ENCODE measurements around the gene PSMC3. TPM values are rescaled to one million over a fixed set of nuclear protein-coding genes. Genes with fewer than 3 reads are reported as not detected.

Gene PSMC3
- total RNA-seq, 3 donors from 2014 or later (not counting 1 experiment from before 2014, with no cell fraction given), result 74.0 to 85.9 (median 77.7) TPM

- H3K27me3 ChIP-seq (ENCODE audit: control insufficient read depth, insufficient read depth, low read length), result no peaks in the 10 kb centered on the region
- peaks cover 53% of the 10 kb centered on the region for H3K36me3 ChIP-seq (ENCODE audit: control insufficient read depth, insufficient read depth, low read length)
- Mint-ChIP-seq H3K4me1 (peaks cover 6 to 40% of the 10 kb centered on the region in 2 donors), H3K9me3 (no peaks in the 10 kb centered on the region), H3K36me3 (no peaks in the 10 kb centered on the region), H3K4me3 (no peak overlapping the region), H3K27me3 (ENCODE audit: low read depth in 2 of 2) (no peaks in the 10 kb centered on the region), H3K27ac (peak overlapping the region; percentile 74 to 78)
- no peak overlapping the region for H3K27ac ChIP-seq (ENCODE audit: low read length)
- no peak overlapping the region for H3K4me3 ChIP-seq (ENCODE audit: low read length)
- WGBS (ENCODE audit: insufficient coverage), result 95% methylated on average over 5 of the region's 5 CpGs
- H3K4me1 ChIP-seq (ENCODE audit: control insufficient read depth, insufficient read depth, low read length), result peaks cover 3% of the 10 kb centered on the region
- H3K9me3 ChIP-seq (ENCODE audit: control insufficient read depth, insufficient read depth, low read length), result no peaks in the 10 kb centered on the region
- DNase-seq (no peak), ATAC-seq (no peak)
- TF ChIP-seq CTCF (IDR thresholded peaks at IDR 0.05), result no peak
- intact Hi-C loops (cut with micrococcal nuclease), result no loop called here
Observed at GRCh38 chr11:47466201-47466600, 40.0 kb upstream of the PSMC3 start.

GRCh38 chr11:47464483-47464882, 38.2 kb upstream of the PSMC3 start:
- Histone ChIP-seq H3K9me3 (ENCODE audit: control insufficient read depth, insufficient read depth, low read length) (no peaks in the 10 kb centered on the region), H3K27me3 (ENCODE audit: control insufficient read depth, insufficient read depth, low read length) (no peaks in the 10 kb centered on the region), H3K4me3 (ENCODE audit: low read length) (no peak overlapping the region), H3K4me1 (ENCODE audit: control insufficient read depth, insufficient read depth, low read length) (peaks cover 3% of the 10 kb centered on the region), H3K27ac (ENCODE audit: low read length) (no peak overlapping the region), H3K36me3 (ENCODE audit: control insufficient read depth, insufficient read depth, low read length) (peaks cover 38% of the 10 kb centered on the region)
- no peaks in the 10 kb centered on the region for H3K27me3 Mint-ChIP-seq (ENCODE audit: low read depth in 2 of 2)
- TF ChIP-seq CTCF (IDR thresholded peaks at IDR 0.05), result no peak
- no peaks in the 10 kb centered on the region for H3K9me3 Mint-ChIP-seq
- 98% methylated on average over 5 of the region's 5 CpGs for WGBS (ENCODE audit: insufficient coverage)
- ATAC-seq, result no peak
- DNase-seq, result no peak
- no peak overlapping the region for H3K27ac Mint-ChIP-seq
- peaks cover 4 to 36% of the 10 kb centered on the region in 2 donors for H3K4me1 Mint-ChIP-seq
- no peaks in the 10 kb centered on the region for H3K36me3 Mint-ChIP-seq
- no peak overlapping the region for H3K4me3 Mint-ChIP-seq
- intact Hi-C loops (cut with micrococcal nuclease), result no loop called here

- Histone ChIP-seq H3K9me3 (ENCODE audit: control insufficient read depth, insufficient read depth, low read length) (no peaks in the 10 kb centered on the region), H3K4me3 (ENCODE audit: low read length) (no peak overlapping the region), H3K36me3 (ENCODE audit: control insufficient read depth, insufficient read depth, low read length) (peaks cover 20% of the 10 kb centered on the region), H3K27ac (ENCODE audit: low read length) (no peak overlapping the region), H3K4me1 (ENCODE audit: control insufficient read depth, insufficient read depth, low read length) (no peaks in the 10 kb centered on the region), H3K27me3 (ENCODE audit: control insufficient read depth, insufficient read depth, low read length) (no peaks in the 10 kb centered on the region)
- WGBS (ENCODE audit: insufficient coverage), result 96% methylated on average over 4 of the region's 7 CpGs
- Mint-ChIP-seq H3K36me3 (no peaks in the 10 kb centered on the region), H3K4me1 (peaks cover 0 to 14% of the 10 kb centered on the region in 2 donors), H3K27me3 (ENCODE audit: low read depth in 2 of 2) (no peaks in the 10 kb centered on the region), H3K4me3 (no peak overlapping the region), H3K27ac (peak overlapping the region in 1 of 2 donors; percentile 42), H3K9me3 (no peaks in the 10 kb centered on the region)
- no peak for TF ChIP-seq CTCF (IDR thresholded peaks at IDR 0.05)
- no peak for ATAC-seq
- intact Hi-C loops (cut with micrococcal nuclease), result no loop called here
- DNase-seq, result no peak
Observed at GRCh38 chr11:47461876-47462275, 35.6 kb upstream of the PSMC3 start.

GRCh38 chr11:47460571-47461235, 34.5 kb upstream of the PSMC3 start:
- Histone ChIP-seq H3K36me3 (ENCODE audit: control insufficient read depth, insufficient read depth, low read length) (peaks cover 17% of the 10 kb centered on the region), H3K27me3 (ENCODE audit: control insufficient read depth, insufficient read depth, low read length) (no peaks in the 10 kb centered on the region), H3K4me3 (ENCODE audit: low read length) (no peak overlapping the region), H3K4me1 (ENCODE audit: control insufficient read depth, insufficient read depth, low read length) (no peaks in the 10 kb centered on the region), H3K9me3 (ENCODE audit: control insufficient read depth, insufficient read depth, low read length) (no peaks in the 10 kb centered on the region), H3K27ac (ENCODE audit: low read length) (no peak overlapping the region)
- Mint-ChIP-seq H3K4me1 (peaks cover 0 to 12% of the 10 kb centered on the region in 2 donors), H3K27me3 (ENCODE audit: low read depth in 2 of 2) (no peaks in the 10 kb centered on the region), H3K36me3 (no peaks in the 10 kb centered on the region), H3K9me3 (no peaks in the 10 kb centered on the region), H3K4me3 (no peak overlapping the region), H3K27ac (peak overlapping the region in 1 of 2 donors; percentile 61)
- 100% methylated on average over 2 of the region's 2 CpGs for WGBS (ENCODE audit: insufficient coverage)
- TF ChIP-seq CTCF (IDR thresholded peaks at IDR 0.05), result no peak
- no peak for ATAC-seq
- intact Hi-C loops (cut with micrococcal nuclease), result no loop called here
- DNase-seq, result no peak

Data from natural killer cell (primary cell).